Stimulated activated CD8-positive, alpha-beta memory T cell treated with anti-CD3 and anti-CD28 coated beads, Interleukin-4, amount 100 ng/mL, for 24 hours (primary cell): ENCODE measurements around the gene FDX1.

Experiments
- DNase-seq: peaks from one replicate; pipeline ENCODE4 v3.0.0-alpha.2; 2020; ENCODE audit warnings: low read depth

Gene FDX1

GRCh38 chr11:110467556-110467955 is 37.8 kb downstream of the FDX1 start:
- no peak for DNase-seq

DNA sequence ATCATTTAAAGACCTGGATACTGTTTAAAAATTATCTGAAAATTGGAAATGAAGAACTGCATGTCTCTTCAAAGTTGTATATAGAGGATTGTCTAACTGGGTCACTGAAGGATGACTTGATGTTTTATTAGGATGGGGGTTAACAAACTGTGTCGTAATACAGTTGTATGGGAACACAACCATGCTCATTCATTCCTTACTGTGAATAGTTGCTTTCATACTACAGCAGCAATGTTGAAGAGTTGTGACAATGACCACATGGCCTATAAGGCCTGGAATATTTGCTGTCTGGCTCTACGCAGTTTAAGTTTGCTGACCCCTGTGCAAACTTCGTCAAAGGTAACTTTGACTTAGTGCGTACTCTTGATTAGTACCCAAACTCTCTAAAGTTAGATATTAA is 38.4 kb downstream of the FDX1 start:
- DNase-seq = no peak

DNA sequence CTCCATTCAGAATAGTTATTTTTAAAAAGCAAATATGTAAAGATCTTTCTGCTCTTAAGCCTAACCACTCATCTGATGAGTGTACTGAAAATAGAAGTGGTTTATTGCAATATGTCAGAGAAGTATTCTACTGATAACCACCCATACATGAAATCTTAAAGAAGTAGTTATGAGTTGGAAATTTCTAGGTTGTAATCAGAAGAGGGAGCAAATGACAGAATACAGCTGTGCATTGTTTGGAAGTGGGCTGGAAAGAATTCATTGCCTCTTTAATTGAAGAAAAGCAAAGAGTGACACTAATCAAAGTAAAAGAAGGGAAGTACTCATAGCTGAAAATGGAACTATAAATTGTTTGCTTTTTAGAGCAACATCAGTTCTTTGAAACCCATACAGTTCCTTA is 39.4 kb downstream of the FDX1 start:
- no peak for DNase-seq

GRCh38 chr11:110470716-110471115 is 41.0 kb downstream of the FDX1 start:
- DNase-seq = no peak

DNA sequence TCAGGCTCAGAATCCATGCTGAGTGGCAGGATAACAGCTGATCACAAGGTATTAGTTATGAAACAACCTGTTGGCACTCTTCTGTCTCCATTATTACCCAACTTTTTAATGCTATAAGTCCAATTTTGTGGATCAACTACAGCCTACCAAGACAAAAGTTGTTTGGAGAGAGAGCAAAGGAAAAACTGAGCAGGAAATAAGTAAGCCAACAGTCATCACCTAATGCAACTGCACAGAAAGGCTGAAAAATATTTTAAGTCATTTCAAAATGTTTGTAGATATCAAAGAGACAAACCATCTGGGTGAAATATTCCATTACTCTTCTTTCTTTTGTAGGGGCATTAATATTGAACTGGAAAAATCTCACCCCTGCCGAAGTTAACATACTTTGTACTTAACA is 41.6 kb downstream of the FDX1 start:
- DNase-seq = no peak

DNA sequence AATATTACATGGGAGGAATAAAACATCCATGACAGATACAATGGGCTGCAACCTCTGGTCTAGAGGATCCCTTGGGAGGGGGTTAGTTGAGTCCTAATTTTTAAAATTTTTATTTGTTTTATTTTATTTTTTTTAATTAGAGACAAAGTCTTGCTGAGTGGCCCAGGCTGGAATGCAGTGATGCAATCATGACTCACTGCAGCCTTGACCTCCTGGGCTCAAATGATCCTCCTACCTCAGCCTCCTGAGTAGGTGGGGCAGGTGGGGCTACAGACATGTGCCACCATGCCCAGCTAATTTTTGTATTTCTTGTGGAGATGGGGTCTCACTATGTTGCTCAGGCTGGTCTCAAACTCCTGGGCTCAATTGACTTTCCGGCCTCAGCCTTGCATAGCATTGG is 43.1 kb downstream of the FDX1 start:
- no peak for DNase-seq

DNA sequence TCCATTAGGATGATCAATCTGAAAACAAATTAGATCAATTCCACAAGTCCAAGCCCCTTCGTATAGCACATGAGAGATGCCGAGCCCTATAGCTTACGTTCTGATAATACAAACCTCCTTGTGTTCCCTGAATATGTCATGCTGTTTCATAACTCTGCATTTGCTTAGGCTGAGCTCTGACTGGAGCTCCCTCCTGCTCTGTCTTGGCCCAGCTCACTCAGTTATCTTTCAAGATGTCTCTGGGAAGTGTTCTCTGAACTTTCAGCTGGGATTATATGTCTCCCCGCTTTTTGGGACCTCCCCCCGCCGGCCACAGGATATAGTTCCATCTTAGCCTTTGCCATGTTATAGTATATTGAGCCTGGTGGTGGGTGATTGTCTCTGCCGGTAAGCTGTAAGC is 44.0 kb downstream of the FDX1 start:
- no peak for DNase-seq

DNA sequence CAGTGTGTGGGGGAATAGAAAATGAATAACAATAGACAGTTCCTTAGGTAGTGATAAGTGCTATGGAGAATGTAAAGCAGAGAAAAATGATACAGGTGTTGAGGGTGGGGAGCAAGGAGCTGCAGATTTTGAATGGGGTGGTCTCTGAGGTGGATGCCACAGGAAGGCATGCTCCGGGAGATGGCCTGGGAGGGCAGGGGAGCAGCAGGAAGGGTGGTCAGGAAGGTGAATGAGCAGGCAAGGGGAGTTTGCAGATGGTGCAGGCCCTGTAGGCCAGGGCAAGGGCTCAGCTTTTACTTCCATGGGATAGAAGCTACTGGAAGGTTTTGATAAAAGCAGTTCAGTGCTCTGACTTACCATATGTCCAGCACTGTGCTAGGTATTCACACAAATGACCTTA is 44.8 kb downstream of the FDX1 start:
- DNase-seq = no peak

GRCh38 chr11:110475671-110476070 is 45.9 kb downstream of the FDX1 start:
- DNase-seq = no peak

- DNase-seq = no peak
Observed at GRCh38 chr11:110478410-110478809, 48.7 kb downstream of the FDX1 start.

DNA sequence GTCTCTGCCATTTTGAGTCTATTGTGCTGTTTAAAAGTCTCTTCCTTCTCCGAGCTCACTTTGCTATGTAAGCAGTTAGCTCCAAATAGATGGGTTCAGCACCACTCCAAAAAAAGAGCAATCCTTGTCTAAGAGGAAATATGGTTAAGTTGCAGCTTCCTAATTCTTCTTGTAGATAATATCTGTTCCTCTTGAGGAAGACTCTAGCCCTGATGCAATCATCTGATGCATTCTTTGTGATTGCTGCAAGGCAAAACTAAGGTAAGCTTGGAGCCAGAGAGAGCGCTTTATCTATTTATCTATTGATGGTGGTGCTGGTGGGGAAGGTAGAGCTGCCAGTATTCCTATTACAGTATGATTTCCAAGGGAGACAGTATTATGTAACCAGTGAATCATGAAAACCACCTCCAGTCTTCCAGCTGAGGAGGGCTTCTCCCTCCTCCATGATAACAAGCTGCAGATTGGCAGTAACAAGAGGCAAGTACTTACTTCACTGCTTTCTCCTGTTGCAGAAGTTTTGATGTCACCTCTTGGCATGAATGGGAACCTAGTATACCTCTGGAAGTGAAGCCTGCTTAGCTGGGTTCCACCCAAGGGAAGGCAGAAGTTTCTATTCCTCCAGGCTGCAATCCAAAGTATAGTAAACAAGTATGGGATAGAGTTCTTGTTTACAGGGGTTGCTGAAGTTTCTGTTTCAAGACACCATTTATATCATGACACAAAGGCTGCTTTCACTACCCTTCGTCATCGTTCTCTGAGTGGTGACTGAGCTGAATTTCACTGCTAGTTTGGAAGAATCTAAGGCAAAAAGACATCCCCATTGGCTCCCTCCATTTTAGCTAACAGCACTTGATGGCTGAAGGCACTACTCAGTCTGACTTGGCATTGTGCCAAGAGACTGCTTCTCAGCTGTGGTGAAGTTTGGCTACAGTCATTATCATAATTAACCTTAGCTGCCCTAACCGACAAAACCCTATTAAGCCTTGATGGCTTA is 49.7 kb downstream of the FDX1 start:
- no peak for DNase-seq

DNA sequence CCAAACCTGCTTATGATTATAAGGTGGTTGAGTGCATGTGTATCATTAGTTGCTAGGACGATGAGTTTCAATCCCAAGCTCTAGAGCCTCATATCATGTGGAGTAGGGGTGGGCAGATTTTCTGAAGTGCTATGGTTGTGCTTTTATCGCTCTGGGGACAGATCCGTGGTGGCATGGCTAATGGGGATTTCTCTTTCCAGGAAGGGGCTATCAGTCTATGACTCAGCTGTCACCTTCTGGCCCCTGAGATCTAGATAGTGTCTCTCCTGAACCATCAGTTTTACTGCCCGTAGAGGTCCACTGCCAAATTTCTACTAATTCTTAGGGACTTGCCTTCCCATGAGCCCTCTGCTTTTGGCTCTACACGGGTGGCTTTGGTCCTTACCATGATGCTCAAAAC is 51.8 kb downstream of the FDX1 start:
- DNase-seq = no peak

DNA sequence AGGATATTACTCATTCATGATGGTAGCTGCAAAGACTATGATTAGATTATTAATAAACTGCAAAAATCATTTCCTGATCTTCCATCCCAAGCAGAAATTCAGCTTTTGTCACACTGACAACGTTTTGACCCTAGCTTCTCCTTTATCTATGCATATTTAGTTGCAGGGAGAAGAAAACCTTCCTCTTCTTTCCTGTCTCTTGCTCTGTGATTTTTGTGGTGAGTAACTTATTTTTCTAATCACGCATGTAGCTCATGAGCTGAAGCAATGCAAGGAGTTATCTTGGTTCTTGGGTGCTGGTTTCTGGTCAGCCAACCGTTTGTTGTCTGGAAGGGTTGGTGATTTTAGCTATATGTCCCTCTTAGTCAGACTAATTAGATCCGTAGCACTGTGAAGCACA is 56.4 kb downstream of the FDX1 start:
- DNase-seq = no peak

DNA sequence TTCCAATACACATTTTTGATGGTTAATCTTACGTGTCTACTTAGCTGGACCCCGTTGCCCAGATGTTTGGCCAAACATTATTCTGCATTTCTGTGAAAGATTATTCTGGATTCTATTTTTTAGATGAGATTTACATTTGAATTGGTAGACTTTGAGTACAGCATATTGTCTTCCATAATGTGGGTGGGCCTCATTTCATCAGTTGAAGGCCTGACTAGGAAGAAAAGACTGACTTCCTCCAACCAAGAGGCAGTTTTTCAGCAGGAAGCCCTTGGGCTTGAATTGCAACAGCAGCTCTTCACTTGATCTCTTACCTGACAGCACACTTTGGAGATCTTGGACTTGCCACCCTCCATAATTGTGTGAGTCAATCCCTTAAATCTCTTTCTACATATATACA is 58.7 kb downstream of the FDX1 start:
- no peak for DNase-seq

DNA sequence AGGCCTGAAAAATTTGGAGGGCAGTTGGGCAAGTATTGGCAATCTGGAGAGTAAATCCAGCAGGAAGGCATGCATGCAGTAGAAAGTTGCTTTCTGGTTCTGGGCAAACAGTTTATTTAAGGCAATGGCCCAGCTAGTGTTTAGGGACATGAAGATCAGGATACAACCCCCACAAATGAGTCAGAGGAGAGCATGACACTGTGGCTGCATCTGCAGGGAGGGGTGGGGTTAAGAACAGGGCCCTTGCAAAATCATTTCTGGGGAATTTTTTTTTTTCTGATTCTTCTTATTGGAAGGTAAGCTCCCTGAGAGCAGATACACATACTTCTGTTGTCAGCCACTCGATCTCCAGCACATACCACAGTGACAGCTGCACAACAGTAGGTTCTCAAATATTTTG is 61.1 kb downstream of the FDX1 start:
- no peak for DNase-seq

GRCh38 chr11:110491577-110492320 is 62.0 kb downstream of the FDX1 start:
- no peak for DNase-seq

- DNase-seq = no peak
Observed at GRCh38 chr11:110492321-110492685, 62.6 kb downstream of the FDX1 start.

GRCh38 chr11:110493346-110493745 is 63.6 kb downstream of the FDX1 start:
- no peak for DNase-seq

- no peak for DNase-seq
Observed at GRCh38 chr11:110497231-110497978, 67.7 kb downstream of the FDX1 start.

DNA sequence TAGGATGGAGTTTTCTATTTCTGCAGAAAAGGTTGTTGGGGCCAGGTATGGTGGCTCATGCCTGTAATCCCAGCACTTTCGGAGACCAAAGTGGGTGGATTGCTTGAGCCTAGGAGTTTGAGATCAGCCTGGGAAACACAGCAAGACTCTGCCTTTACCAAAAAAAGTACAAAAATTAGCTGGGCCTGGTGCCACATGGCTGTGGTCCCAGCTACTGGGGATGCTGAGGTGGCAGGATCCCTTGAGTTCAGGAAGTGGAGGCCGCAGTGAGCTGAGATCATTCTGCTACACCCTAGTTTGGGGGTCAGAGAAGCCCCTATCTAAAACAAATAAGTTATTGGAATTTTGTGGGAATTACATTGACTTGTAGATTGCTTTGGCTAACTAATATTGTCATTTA is 71.7 kb downstream of the FDX1 start:
- DNase-seq = no peak

DNA sequence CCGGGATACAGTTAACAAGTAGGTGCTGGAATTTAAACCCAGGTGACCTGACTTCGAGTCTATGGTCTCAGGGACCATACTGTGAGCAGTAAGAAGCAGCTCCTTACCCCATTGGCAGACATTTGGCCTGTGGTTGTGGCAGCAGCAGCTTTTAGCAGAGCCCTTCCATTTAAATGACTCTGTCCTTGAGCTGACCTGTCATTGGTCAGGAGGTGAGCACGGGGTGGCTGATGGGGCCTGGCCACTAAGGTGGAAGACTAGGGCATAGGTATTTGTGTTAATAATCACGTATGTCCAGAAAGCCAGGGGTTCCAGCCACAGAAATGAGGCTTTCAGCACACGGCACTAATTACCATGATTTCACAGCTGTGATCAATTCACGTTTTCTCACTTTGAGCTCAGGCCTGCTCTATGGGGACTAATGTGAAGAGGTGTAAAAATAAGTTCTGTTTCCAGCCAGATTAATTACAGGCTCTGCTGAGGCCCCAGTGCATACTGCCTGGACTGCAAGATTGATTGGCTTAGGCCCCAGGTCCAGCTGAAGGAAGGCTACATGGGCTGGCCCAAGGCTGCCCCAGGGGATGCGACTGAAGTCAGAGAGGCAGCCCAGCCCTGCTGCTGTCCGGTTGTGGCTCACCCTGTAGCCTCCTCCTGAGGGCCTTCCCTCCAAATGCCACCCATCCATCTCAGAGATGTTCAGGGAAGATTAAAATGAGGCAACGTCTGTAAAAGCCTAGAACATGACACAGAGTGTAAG is 76.0 kb downstream of the FDX1 start:
- no peak for DNase-seq

DNA sequence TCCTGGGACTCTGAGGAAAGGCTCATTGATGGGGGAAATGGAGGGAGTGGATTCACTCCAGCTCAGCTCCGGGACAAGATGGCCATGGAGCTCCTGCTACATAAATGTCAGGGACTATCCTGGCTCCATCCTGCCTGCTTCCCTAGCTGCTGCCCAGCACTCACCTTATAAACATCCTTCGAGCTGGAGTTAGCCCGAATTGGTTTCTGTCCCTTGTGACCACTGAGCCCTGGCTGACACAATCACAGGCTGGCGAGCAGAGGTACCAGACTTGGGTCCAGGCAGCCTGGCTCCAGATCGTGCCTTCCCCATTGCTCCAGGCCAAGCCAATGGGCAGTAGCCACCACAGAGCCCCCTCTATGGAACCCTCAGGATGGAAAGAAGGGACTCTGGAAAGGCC is 77.6 kb downstream of the FDX1 start:
- DNase-seq = no peak
